ENCODE results near the gene IFI35. TPM values are rescaled to one million over a fixed set of nuclear protein-coding genes. Genes with fewer than 3 reads are reported as not detected.
A peak's percentile ranks its signal among the peaks of the same experiment; 100 is the strongest.

The IFI35 gene
- total RNA-seq, 1 experiment from 2014 or later, result 4.7 TPM

GRCh38 chr17:42997984-42998938 is 8.3 kb upstream of the IFI35 start, which contains the start of gene RPL27 (continued):
- TF ChIP-seq NFYB (CRISPR knock-in tag; conservative IDR thresholded peaks at IDR 0.05; ENCODE audit: low read depth) (peak; percentile 66; the same call in 1 of the 2 replicates), E2F5 (CRISPR knock-in tag; IDR thresholded peaks at IDR 0.05) (0 out of 2 replicates have a peak, but pooled peaks have one; percentile 21), EMX1 (CRISPR knock-in tag; IDR thresholded peaks at IDR 0.05) (no peak), ZNF416 (CRISPR knock-in tag; IDR thresholded peaks at IDR 0.05) (0 out of 2 replicates have a peak, but pooled peaks have one; percentile 61), ZNF263 (CRISPR knock-in tag; IDR thresholded peaks at IDR 0.05; ENCODE audit: low read depth) (0 out of 2 replicates have a peak, but pooled peaks have one; percentile 35), E2F1 (CRISPR knock-in tag; IDR thresholded peaks at IDR 0.05) (peak; percentile 40; the same call in 1 of the 2 replicates), ZBTB21 (CRISPR knock-in tag; IDR thresholded peaks at IDR 0.05; ENCODE audit: borderline replicate concordance) (0 out of 2 replicates have a peak, but pooled peaks have one; percentile 60), SP1 (CRISPR knock-in tag; conservative IDR thresholded peaks at IDR 0.05) (peak; percentile 99), NFATC4 (CRISPR knock-in tag; IDR thresholded peaks at IDR 0.05) (no peak), IRF2 (CRISPR knock-in tag; IDR thresholded peaks at IDR 0.05; ENCODE audit: borderline replicate concordance, low read depth) (no peak), USF1 (CRISPR knock-in tag; IDR thresholded peaks at IDR 0.05) (peak; percentile 81), AFF4 (CRISPR knock-in tag; IDR thresholded peaks at IDR 0.05; ENCODE audit: borderline replicate concordance) (peak; percentile 82; the same call in 1 of the 2 replicates), ZNF317 (CRISPR knock-in tag; IDR thresholded peaks at IDR 0.05; ENCODE audit: borderline replicate concordance, low read depth) (no peak), ETV6 (CRISPR knock-in tag; IDR thresholded peaks at IDR 0.05) (peak; percentile 97), NR2C2 (CRISPR knock-in tag; IDR thresholded peaks at IDR 0.05) (peak; percentile 95), NR3C1 (CRISPR knock-in tag; conservative IDR thresholded peaks at IDR 0.05; ENCODE audit: low read depth) (no peak), ATF1 (CRISPR knock-in tag; IDR thresholded peaks at IDR 0.05) (0 out of 2 replicates have a peak, but pooled peaks have one; percentile 26), FOXP1 (CRISPR knock-in tag; IDR thresholded peaks at IDR 0.05; ENCODE audit: borderline replicate concordance) (peak; percentile 30; the same call in 1 of the 2 replicates)

Data from WTC11 (cell line).